Measurements from ENCODE around the gene SDR39U1.

Gene SDR39U1

DNA sequence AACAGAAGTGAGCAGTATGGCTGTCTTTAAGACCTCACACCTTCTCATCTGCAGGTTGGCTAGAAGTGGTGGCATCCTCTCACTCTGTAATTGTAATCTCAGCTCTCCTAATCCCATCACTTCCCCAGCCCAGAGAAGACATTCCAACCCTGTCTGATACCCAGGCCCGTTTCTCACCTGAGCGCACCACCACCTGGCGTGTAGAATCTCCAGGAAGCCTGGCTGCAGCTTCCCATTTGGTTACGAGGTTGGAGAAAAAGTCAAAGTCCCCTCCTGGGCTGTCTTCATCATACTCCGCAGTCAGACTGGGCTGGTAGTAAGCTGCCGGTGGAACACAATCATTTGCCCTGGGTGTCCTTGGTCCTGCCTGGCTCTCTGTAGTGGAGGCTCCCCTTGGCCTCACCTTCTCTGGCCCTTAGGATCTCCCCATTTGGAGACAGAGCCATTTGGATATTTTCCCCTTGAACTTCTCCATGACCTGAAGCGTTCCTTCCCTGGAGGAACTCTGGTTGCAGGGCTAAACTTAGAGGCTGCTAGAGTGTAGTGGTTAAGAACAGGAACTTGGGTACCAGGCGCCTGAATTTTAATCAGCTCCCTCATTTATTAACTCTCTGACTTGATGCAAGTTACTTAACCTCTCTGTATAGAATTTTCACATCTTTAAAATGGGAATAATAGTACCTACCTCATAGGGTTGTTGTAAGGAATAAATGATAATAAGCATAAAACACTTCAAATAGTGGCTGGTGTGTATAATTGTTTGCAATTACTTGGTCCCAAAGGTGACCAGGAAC, 1.8 kb downstream of the SDR39U1 start:
- TF ChIP-seq, protein P1, sequence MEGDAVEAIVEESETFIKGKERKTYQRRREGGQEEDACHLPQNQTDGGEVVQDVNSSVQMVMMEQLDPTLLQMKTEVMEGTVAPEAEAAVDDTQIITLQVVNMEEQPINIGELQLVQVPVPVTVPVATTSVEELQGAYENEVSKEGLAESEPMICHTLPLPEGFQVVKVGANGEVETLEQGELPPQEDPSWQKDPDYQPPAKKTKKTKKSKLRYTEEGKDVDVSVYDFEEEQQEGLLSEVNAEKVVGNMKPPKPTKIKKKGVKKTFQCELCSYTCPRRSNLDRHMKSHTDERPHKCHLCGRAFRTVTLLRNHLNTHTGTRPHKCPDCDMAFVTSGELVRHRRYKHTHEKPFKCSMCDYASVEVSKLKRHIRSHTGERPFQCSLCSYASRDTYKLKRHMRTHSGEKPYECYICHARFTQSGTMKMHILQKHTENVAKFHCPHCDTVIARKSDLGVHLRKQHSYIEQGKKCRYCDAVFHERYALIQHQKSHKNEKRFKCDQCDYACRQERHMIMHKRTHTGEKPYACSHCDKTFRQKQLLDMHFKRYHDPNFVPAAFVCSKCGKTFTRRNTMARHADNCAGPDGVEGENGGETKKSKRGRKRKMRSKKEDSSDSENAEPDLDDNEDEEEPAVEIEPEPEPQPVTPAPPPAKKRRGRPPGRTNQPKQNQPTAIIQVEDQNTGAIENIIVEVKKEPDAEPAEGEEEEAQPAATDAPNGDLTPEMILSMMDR (IDR thresholded peaks at IDR 0.05; ENCODE audit: low read depth, low read length), result no peak
- no peak overlapping the region for H3K4me3 ChIP-seq (replicated peaks in 1 of 2; ENCODE audit: low read depth in 2 of 2, low read length in 2 of 2)

GRCh38 chr14:24439830-24440605, 2.6 kb downstream of the SDR39U1 start:
- no peak for DNase-seq (ENCODE audit: low read depth in 2 of 2)
- TF ChIP-seq, protein P1 (IDR thresholded peaks at IDR 0.05; ENCODE audit: low read depth, low read length), result no peak
- H3K4me3 ChIP-seq (replicated peaks in 1 of 2; ENCODE audit: low read depth in 2 of 2, low read length in 2 of 2), result no peak overlapping the region

More for the DNA sequence above, 1.8 kb downstream of the SDR39U1 start:
- DNase-seq (ENCODE audit: low read depth in 2 of 2), result no peak

- DNase-seq (ENCODE audit: low read depth in 2 of 2), result no peak
- TF ChIP-seq, protein P1 (IDR thresholded peaks at IDR 0.05; ENCODE audit: low read depth, low read length), result no peak
- H3K4me3 ChIP-seq (replicated peaks in 1 of 2; ENCODE audit: low read depth in 2 of 2, low read length in 2 of 2), result no peak overlapping the region
Measured at GRCh38 chr14:24439257-24439656, 3.3 kb downstream of the SDR39U1 start.

GRCh38 chr14:24438223-24439097, 4.1 kb downstream of the SDR39U1 start:
- TF ChIP-seq, protein P1 (IDR thresholded peaks at IDR 0.05; ENCODE audit: low read depth, low read length), result no peak
- H3K4me3 ChIP-seq (replicated peaks in 1 of 2; ENCODE audit: low read depth in 2 of 2, low read length in 2 of 2), result no peak overlapping the region
- no peak for DNase-seq (ENCODE audit: low read depth in 2 of 2)

DNA sequence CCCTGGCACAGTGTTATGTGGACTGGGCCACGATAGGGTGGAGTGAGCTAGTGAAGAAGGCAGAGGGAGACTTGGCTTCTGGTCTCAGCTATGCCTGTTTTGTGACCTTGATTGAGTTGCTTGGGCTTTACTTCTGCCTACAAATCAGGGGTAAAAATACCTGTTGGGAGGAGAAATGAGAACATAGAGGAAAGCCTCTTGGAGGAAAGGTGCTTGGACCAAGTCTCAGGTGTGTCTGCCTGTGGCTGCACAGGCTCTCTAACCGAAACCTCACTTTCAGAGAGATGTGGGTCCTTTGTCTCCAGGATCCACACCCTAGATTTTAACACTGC, 4.9 kb downstream of the SDR39U1 start:
- no peak for DNase-seq (ENCODE audit: low read depth in 2 of 2)
- TF ChIP-seq, protein P1 (IDR thresholded peaks at IDR 0.05; ENCODE audit: low read depth, low read length), result no peak
- no peak overlapping the region for H3K4me3 ChIP-seq (replicated peaks in 1 of 2; ENCODE audit: low read depth in 2 of 2, low read length in 2 of 2)

DNA sequence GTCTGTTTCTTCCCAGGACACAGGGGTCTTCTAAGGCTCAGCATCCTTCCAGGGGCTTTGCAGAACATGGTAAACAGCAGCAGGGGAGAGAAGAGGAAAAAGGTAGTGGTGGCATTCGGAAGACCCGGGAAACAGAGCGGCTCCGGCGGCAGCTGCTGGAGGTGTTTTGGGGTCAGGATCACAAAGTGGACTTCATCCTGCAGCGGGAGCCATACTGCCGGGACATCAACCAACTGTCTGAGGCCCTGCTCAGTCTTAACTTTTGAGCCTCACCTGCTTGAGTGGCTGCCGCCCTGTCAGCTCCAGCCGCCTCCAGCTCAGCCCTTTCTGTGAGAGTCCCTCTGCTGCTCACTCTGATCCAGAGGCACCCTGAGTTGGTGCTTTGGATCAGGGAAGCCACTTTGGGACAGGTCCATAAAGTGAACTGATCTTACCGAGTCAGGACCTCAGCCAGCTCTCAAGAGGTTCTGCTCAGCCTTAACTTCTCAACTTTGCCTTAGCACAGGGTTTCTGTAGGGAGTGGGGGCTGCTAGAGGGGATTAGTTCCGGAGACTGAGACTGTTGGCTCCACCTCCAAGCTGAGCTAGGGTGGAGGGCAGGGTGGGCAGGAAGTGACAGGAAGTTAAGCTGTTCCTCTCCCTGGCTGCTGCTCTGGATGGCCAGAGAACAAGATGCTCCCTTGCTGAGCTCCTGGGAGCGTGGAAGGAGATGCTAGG, 5.4 kb downstream of the SDR39U1 start:
- DNase-seq (ENCODE audit: low read depth in 2 of 2), result no peak
- TF ChIP-seq, protein P1 (IDR thresholded peaks at IDR 0.05; ENCODE audit: low read depth, low read length), result no peak
- no peak overlapping the region for H3K4me3 ChIP-seq (replicated peaks in 1 of 2; ENCODE audit: low read depth in 2 of 2, low read length in 2 of 2)

Measured in cardiac fibroblast (primary cell).